Liver (tissue), 9 donors: Measurements from ENCODE around the gene C11orf58. TPM values are rescaled to one million over a fixed set of nuclear protein-coding genes. Genes with fewer than 3 reads are reported as not detected.

Experiments
- DNase-seq: peaks from one replicate; pipeline ENCODE4 v3.0.0-alpha.2; 2017; ENCODE audit warnings: low spot score
- H3K27ac ChIP-seq, 2 donors: one replicate each; pipeline ENCODE4 v1.7.0; 2013; ENCODE audit warnings: inconsistent platforms in 2 of 2, low read length in 2 of 2, control low read depth in 1 of 2, low read depth in 1 of 2, mild to moderate bottlenecking in 1 of 2
- H3K27me3 ChIP-seq, 4 donors: one replicate each; pipeline versions ENCODE4 v1.6.1 to v1.7.0; 2013; ENCODE audit warnings: low read length in 3 of 4, inconsistent platforms in 1 of 4, mild to moderate bottlenecking in 1 of 4, moderate library complexity in 1 of 4; ENCODE audit not compliant: control insufficient read depth in 4 of 4, insufficient read depth in 4 of 4
- H3K36me3 ChIP-seq, 4 donors: one replicate each; pipeline versions ENCODE4 v1.6.1 to v1.7.0; 2013; ENCODE audit warnings: low read length in 3 of 4, mild to moderate bottlenecking in 3 of 4, low read depth in 1 of 4, moderate library complexity in 1 of 4; ENCODE audit not compliant: control insufficient read depth in 4 of 4, insufficient read depth in 3 of 4
- H3K4me1 ChIP-seq, 4 donors: one replicate each; pipeline versions ENCODE4 v1.6.1 to v1.7.0; 2013; ENCODE audit warnings: low read length in 3 of 4, mild to moderate bottlenecking in 3 of 4, moderate library complexity in 1 of 4; ENCODE audit not compliant: control insufficient read depth in 4 of 4, insufficient read depth in 4 of 4
- H3K4me3 ChIP-seq, 3 donors: one replicate each; pipeline versions ENCODE4 v1.6.1 to v1.7.0; 2013; ENCODE audit warnings: low read length in 3 of 3, control low read depth in 1 of 3, low read depth in 1 of 3, mild to moderate bottlenecking in 1 of 3
- H3K9ac ChIP-seq, 2 donors: one replicate each; pipeline ENCODE4 v1.7.0; 2013; ENCODE audit warnings: low read length in 2 of 2, mild to moderate bottlenecking in 2 of 2, moderate library complexity in 2 of 2, control low read depth in 1 of 2, low read depth in 1 of 2
- H3K9me3 ChIP-seq, 4 donors: one replicate each; pipeline versions ENCODE4 v1.6.1 to v1.7.0; 2013; ENCODE audit warnings: low read length in 3 of 4; ENCODE audit not compliant: control insufficient read depth in 4 of 4
- ATF3 ChIP-seq: IDR thresholded peaks from 2 replicates; pipeline ENCODE4 v1.6.1; 2016; ENCODE audit warnings: antibody characterized with exemption
- CTCF ChIP-seq: fragments of 150-350 bp; IDR thresholded peaks from 2 replicates; pipeline ENCODE4 v1.5.1; 2017; ENCODE audit warnings: improper control_type of control experiment, low read depth, low read length; ENCODE audit not compliant: missing input control
- EGR1 ChIP-seq, 2 donors: IDR thresholded peaks; 2 replicates each; pipeline ENCODE4 v1.6.1; 2016 to 2018; ENCODE audit warnings: antibody characterized with exemption in 2 of 2, low read depth in 2 of 2
- FOXA1 ChIP-seq: IDR thresholded peaks from 2 replicates; pipeline ENCODE4 v1.6.1; 2016; ENCODE audit warnings: antibody characterized with exemption
- FOXA2 ChIP-seq: IDR thresholded peaks from 2 replicates; pipeline ENCODE4 v1.6.1; 2016; ENCODE audit warnings: antibody characterized with exemption
- HNF4A ChIP-seq, 2 donors: conservative IDR thresholded peaks; 2 replicates each; pipeline ENCODE4 v1.6.1; 2016; ENCODE audit warnings: antibody characterized with exemption in 2 of 2, mild to moderate bottlenecking in 2 of 2
- HNF4G ChIP-seq: IDR thresholded peaks from 2 replicates; pipeline ENCODE4 v1.6.1; 2016; ENCODE audit warnings: antibody characterized with exemption
- JUND ChIP-seq, 2 donors: IDR thresholded peaks; 2 replicates each; pipeline ENCODE4 v1.6.1; 2016; ENCODE audit warnings: antibody characterized with exemption in 2 of 2
- NR2F2 ChIP-seq: IDR thresholded peaks from 2 replicates; pipeline ENCODE4 v1.6.1; 2016; ENCODE audit warnings: antibody characterized with exemption
- RAD21 ChIP-seq, 2 donors: IDR thresholded peaks; 2 replicates each; pipeline ENCODE4 v1.6.1; 2016; ENCODE audit warnings: antibody characterized with exemption in 2 of 2, mild to moderate bottlenecking in 2 of 2
- REST ChIP-seq: IDR thresholded peaks from 2 replicates; pipeline ENCODE4 v1.6.1; 2016; ENCODE audit warnings: antibody characterized with exemption, mild to moderate bottlenecking
- RXRA ChIP-seq, 2 donors: IDR thresholded peaks; 2 replicates each; pipeline ENCODE4 v1.6.1; 2017 to 2018; ENCODE audit warnings: antibody characterized with exemption in 2 of 2, mild to moderate bottlenecking in 1 of 2
- YY1 ChIP-seq: IDR thresholded peaks from 2 replicates; pipeline ENCODE4 v1.6.1; 2016; ENCODE audit warnings: antibody characterized with exemption, mild to moderate bottlenecking
- WGBS: extraction: QIAGEN DNeasy Blood & Tissue Kit; methylation state at CpG from one replicate; pipeline ENCODE4 v1.1.7; 2013; 5-methylcytosine and 5-hydroxymethylcytosine counted together
- polyA plus RNA-seq, 2 donors: library from polyadenylated mRNA; stranded (reverse) in 1 of 2; unstranded in 1 of 2; fragments of 200-250 nt in 1 of 2; fragments of >200 nt in 1 of 2; fragmentation: Nextera tagmentation in 1 of 2; extraction: Ambion mirVana in 1 of 2; gene quantifications; one replicate each; pipeline versions ENCODE4 v1.2.1 to v1.2.3, GENCODE V29; 2013 to 2015
- total RNA-seq, 2 donors: library from RNA; depleted of rRNA; stranded (reverse); fragments of >200 nt; gene quantifications; one replicate each; pipeline ENCODE4 v1.2.3, GENCODE V29; 2014
- donor health status: healthy.
- donor health status: healthy.
- donor health status: healthy.
- donor health status: healthy.
- donor health status: healthy.

The C11orf58 gene
- total and polyA plus RNA-seq, 4 donors = 54.6 to 106 (median 101) TPM

- no peak overlapping the region for H3K9ac ChIP-seq
Measured at GRCh38 chr11:16783321-16783801, 44.9 kb downstream of the C11orf58 start.

GRCh38 chr11:16784097-16784496 is 45.6 kb downstream of the C11orf58 start:
- no peaks in the 10 kb centered on the region for H3K27me3 ChIP-seq
- no peak overlapping the region for H3K27ac ChIP-seq
- WGBS = 89% methylated on average over 2 of the region's 2 CpGs
- no peak overlapping the region for H3K9ac ChIP-seq
- H3K4me3 ChIP-seq = no peak overlapping the region
- DNase-seq = no peak
- no peaks in the 10 kb centered on the region for H3K9me3 ChIP-seq
- H3K4me1 ChIP-seq = peaks cover 17 to 45% (median 38%) of the 10 kb centered on the region in 4 donors
- H3K36me3 ChIP-seq = peaks cover 0 to 2% (median 0%) of the 10 kb centered on the region in 4 donors
- TF ChIP-seq ATF3 (no peak), JUND (IDR thresholded peaks at IDR 0.05) (no peak), EGR1 (IDR thresholded peaks at IDR 0.05; ENCODE audit: low read depth in 2 of 2) (no peak), CTCF (no peak), RXRA (IDR thresholded peaks at IDR 0.05) (no peak)

More at GRCh38 chr11:16783321-16783801, 44.9 kb downstream of the C11orf58 start:
- 92% methylated on average over 22 of the region's 22 CpGs for WGBS
- TF ChIP-seq HNF4G (no peak), FOXA2 (no peak), HNF4A (conservative IDR thresholded peaks at IDR 0.05) (no peak), CTCF (no peak), REST (no peak), YY1 (no peak), NR2F2 (no peak), RAD21 (IDR thresholded peaks at IDR 0.05) (no peak), FOXA1 (no peak), ATF3 (no peak)
- DNase-seq = no peak
- H3K27me3 ChIP-seq = no peaks in the 10 kb centered on the region
- peaks cover 0 to 3% (median 1%) of the 10 kb centered on the region in 4 donors for H3K36me3 ChIP-seq
- H3K4me1 ChIP-seq = peaks cover 14 to 38% (median 31%) of the 10 kb centered on the region in 4 donors
- H3K27ac ChIP-seq = no peak overlapping the region
- H3K4me3 ChIP-seq = no peak overlapping the region
- no peaks in the 10 kb centered on the region for H3K9me3 ChIP-seq
